Measurements from ENCODE around the gene KHDC1.

Gene KHDC1

GRCh38 chr6:73227606-73228255, 35.3 kb downstream of the KHDC1 start:
- no peaks in the 10 kb centered on the region for H3K36me3 ChIP-seq (ENCODE audit: control insufficient read depth in 1 of 2, insufficient read depth in 2 of 2, low read length in 2 of 2)
- no peak overlapping the region for H3K4me3 ChIP-seq (ENCODE audit: low read depth in 1 of 2, low read length in 2 of 2)
- no peaks in the 10 kb centered on the region for H3K4me1 ChIP-seq (ENCODE audit: control insufficient read depth in 1 of 2, insufficient read depth in 2 of 2, low read length in 2 of 2)
- no peaks in the 10 kb centered on the region for H3K9me3 ChIP-seq (ENCODE audit: control insufficient read depth in 1 of 2, low read length in 2 of 2)
- H3K27me3 ChIP-seq (ENCODE audit: control insufficient read depth in 1 of 2, insufficient read depth in 2 of 2, low read length in 2 of 2), result no peaks in the 10 kb centered on the region
- no peak overlapping the region for H3K27ac ChIP-seq (ENCODE audit: low read depth, low read length)
- no peak overlapping the region for H3K9ac ChIP-seq (ENCODE audit: low read depth in 1 of 2, low read length in 2 of 2)

GRCh38 chr6:73225396-73225795, 37.6 kb downstream of the KHDC1 start, which contains the start of gene KHDC1L:
Gene KHDC1L, minus strand, starts transcription at chr6:73225496. Its CDS starts 88 bp downstream, at chr6:73225408.
- no peaks in the 10 kb centered on the region for H3K4me1 ChIP-seq (ENCODE audit: control insufficient read depth in 1 of 2, insufficient read depth in 2 of 2, low read length in 2 of 2)
- H3K27ac ChIP-seq (ENCODE audit: low read depth, low read length), result no peak within 1 kb of the TSS
- H3K4me3 ChIP-seq (ENCODE audit: low read depth in 1 of 2, low read length in 2 of 2), result no peak within 1 kb of the TSS
- no peaks in the 10 kb centered on the region for H3K36me3 ChIP-seq (ENCODE audit: control insufficient read depth in 1 of 2, insufficient read depth in 2 of 2, low read length in 2 of 2)
- H3K27me3 ChIP-seq (ENCODE audit: control insufficient read depth in 1 of 2, insufficient read depth in 2 of 2, low read length in 2 of 2), result no peaks in the 10 kb centered on the region
- no peaks in the 10 kb centered on the region for H3K9me3 ChIP-seq (ENCODE audit: control insufficient read depth in 1 of 2, low read length in 2 of 2)
- no peak within 1 kb of the TSS for H3K9ac ChIP-seq (ENCODE audit: low read depth in 1 of 2, low read length in 2 of 2)

- Histone ChIP-seq H3K4me3 (ENCODE audit: low read depth in 1 of 2, low read length in 2 of 2) (no peak overlapping the region), H3K27ac (ENCODE audit: low read depth, low read length) (no peak overlapping the region), H3K9ac (ENCODE audit: low read depth in 1 of 2, low read length in 2 of 2) (no peak overlapping the region), H3K9me3 (ENCODE audit: control insufficient read depth in 1 of 2, low read length in 2 of 2) (no peaks in the 10 kb centered on the region), H3K27me3 (ENCODE audit: control insufficient read depth in 1 of 2, insufficient read depth in 2 of 2, low read length in 2 of 2) (no peaks in the 10 kb centered on the region), H3K4me1 (ENCODE audit: control insufficient read depth in 1 of 2, insufficient read depth in 2 of 2, low read length in 2 of 2) (no peaks in the 10 kb centered on the region), H3K36me3 (ENCODE audit: control insufficient read depth in 1 of 2, insufficient read depth in 2 of 2, low read length in 2 of 2) (no peaks in the 10 kb centered on the region)
Measured at GRCh38 chr6:73216859-73217258, 46.1 kb downstream of the KHDC1 start.

GRCh38 chr6:73209117-73209516, 53.9 kb downstream of the KHDC1 start:
- Histone ChIP-seq H3K9ac (ENCODE audit: low read depth in 1 of 2, low read length in 2 of 2) (no peak overlapping the region), H3K36me3 (ENCODE audit: control insufficient read depth in 1 of 2, insufficient read depth in 2 of 2, low read length in 2 of 2) (no peaks in the 10 kb centered on the region), H3K9me3 (ENCODE audit: control insufficient read depth in 1 of 2, low read length in 2 of 2) (no peaks in the 10 kb centered on the region), H3K4me1 (ENCODE audit: control insufficient read depth in 1 of 2, insufficient read depth in 2 of 2, low read length in 2 of 2) (no peaks in the 10 kb centered on the region), H3K4me3 (ENCODE audit: low read depth in 1 of 2, low read length in 2 of 2) (no peak overlapping the region), H3K27me3 (ENCODE audit: control insufficient read depth in 1 of 2, insufficient read depth in 2 of 2, low read length in 2 of 2) (no peaks in the 10 kb centered on the region), H3K27ac (ENCODE audit: low read depth, low read length) (no peak overlapping the region)

- Histone ChIP-seq H3K4me3 (ENCODE audit: low read depth in 1 of 2, low read length in 2 of 2) (no peak overlapping the region), H3K36me3 (ENCODE audit: control insufficient read depth in 1 of 2, insufficient read depth in 2 of 2, low read length in 2 of 2) (no peaks in the 10 kb centered on the region), H3K9ac (ENCODE audit: low read depth in 1 of 2, low read length in 2 of 2) (no peak overlapping the region), H3K27me3 (ENCODE audit: control insufficient read depth in 1 of 2, insufficient read depth in 2 of 2, low read length in 2 of 2) (no peaks in the 10 kb centered on the region), H3K27ac (ENCODE audit: low read depth, low read length) (no peak overlapping the region), H3K4me1 (ENCODE audit: control insufficient read depth in 1 of 2, insufficient read depth in 2 of 2, low read length in 2 of 2) (no peaks in the 10 kb centered on the region), H3K9me3 (ENCODE audit: control insufficient read depth in 1 of 2, low read length in 2 of 2) (no peaks in the 10 kb centered on the region)
Measured at GRCh38 chr6:73207221-73207837, 55.7 kb downstream of the KHDC1 start.

- H3K36me3 ChIP-seq (ENCODE audit: control insufficient read depth in 1 of 2, insufficient read depth in 2 of 2, low read length in 2 of 2), result no peaks in the 10 kb centered on the region
- H3K4me1 ChIP-seq (ENCODE audit: control insufficient read depth in 1 of 2, insufficient read depth in 2 of 2, low read length in 2 of 2), result no peaks in the 10 kb centered on the region
- no peak overlapping the region for H3K9ac ChIP-seq (ENCODE audit: low read depth in 1 of 2, low read length in 2 of 2)
- H3K27ac ChIP-seq (ENCODE audit: low read depth, low read length), result no peak overlapping the region
- no peaks in the 10 kb centered on the region for H3K27me3 ChIP-seq (ENCODE audit: control insufficient read depth in 1 of 2, insufficient read depth in 2 of 2, low read length in 2 of 2)
- no peaks in the 10 kb centered on the region for H3K9me3 ChIP-seq (ENCODE audit: control insufficient read depth in 1 of 2, low read length in 2 of 2)
- H3K4me3 ChIP-seq (ENCODE audit: low read depth in 1 of 2, low read length in 2 of 2), result no peak overlapping the region
Measured at GRCh38 chr6:73204252-73204651, 58.7 kb downstream of the KHDC1 start.

- no peaks in the 10 kb centered on the region for H3K9me3 ChIP-seq (ENCODE audit: control insufficient read depth in 1 of 2, low read length in 2 of 2)
- no peak overlapping the region for H3K9ac ChIP-seq (ENCODE audit: low read depth in 1 of 2, low read length in 2 of 2)
- H3K27ac ChIP-seq (ENCODE audit: low read depth, low read length), result no peak overlapping the region
- H3K36me3 ChIP-seq (ENCODE audit: control insufficient read depth in 1 of 2, insufficient read depth in 2 of 2, low read length in 2 of 2), result no peaks in the 10 kb centered on the region
- no peak overlapping the region for H3K4me3 ChIP-seq (ENCODE audit: low read depth in 1 of 2, low read length in 2 of 2)
- H3K4me1 ChIP-seq (ENCODE audit: control insufficient read depth in 1 of 2, insufficient read depth in 2 of 2, low read length in 2 of 2), result no peaks in the 10 kb centered on the region
- no peaks in the 10 kb centered on the region for H3K27me3 ChIP-seq (ENCODE audit: control insufficient read depth in 1 of 2, insufficient read depth in 2 of 2, low read length in 2 of 2)
Measured at GRCh38 chr6:73203098-73203497, 59.9 kb downstream of the KHDC1 start.

GRCh38 chr6:73200735-73201134, 62.3 kb downstream of the KHDC1 start:
- Histone ChIP-seq H3K4me1 (ENCODE audit: control insufficient read depth in 1 of 2, insufficient read depth in 2 of 2, low read length in 2 of 2) (no peaks in the 10 kb centered on the region), H3K36me3 (ENCODE audit: control insufficient read depth in 1 of 2, insufficient read depth in 2 of 2, low read length in 2 of 2) (no peaks in the 10 kb centered on the region), H3K9me3 (ENCODE audit: control insufficient read depth in 1 of 2, low read length in 2 of 2) (no peaks in the 10 kb centered on the region)

GRCh38 chr6:73200247-73200646, 62.7 kb downstream of the KHDC1 start:
- Histone ChIP-seq H3K9ac (ENCODE audit: low read depth in 1 of 2, low read length in 2 of 2) (no peak overlapping the region), H3K27ac (ENCODE audit: low read depth, low read length) (no peak overlapping the region), H3K36me3 (ENCODE audit: control insufficient read depth in 1 of 2, insufficient read depth in 2 of 2, low read length in 2 of 2) (no peaks in the 10 kb centered on the region), H3K9me3 (ENCODE audit: control insufficient read depth in 1 of 2, low read length in 2 of 2) (no peaks in the 10 kb centered on the region), H3K27me3 (ENCODE audit: control insufficient read depth in 1 of 2, insufficient read depth in 2 of 2, low read length in 2 of 2) (no peaks in the 10 kb centered on the region), H3K4me3 (ENCODE audit: low read depth in 1 of 2, low read length in 2 of 2) (no peak overlapping the region), H3K4me1 (ENCODE audit: control insufficient read depth in 1 of 2, insufficient read depth in 2 of 2, low read length in 2 of 2) (no peaks in the 10 kb centered on the region)

More at GRCh38 chr6:73200735-73201134, 62.3 kb downstream of the KHDC1 start:
- no peak overlapping the region for H3K4me3 ChIP-seq (ENCODE audit: low read depth in 1 of 2, low read length in 2 of 2)
- no peaks in the 10 kb centered on the region for H3K27me3 ChIP-seq (ENCODE audit: control insufficient read depth in 1 of 2, insufficient read depth in 2 of 2, low read length in 2 of 2)
- no peak overlapping the region for H3K27ac ChIP-seq (ENCODE audit: low read depth, low read length)
- no peak overlapping the region for H3K9ac ChIP-seq (ENCODE audit: low read depth in 1 of 2, low read length in 2 of 2)

- no peaks in the 10 kb centered on the region for H3K36me3 ChIP-seq (ENCODE audit: control insufficient read depth in 1 of 2, insufficient read depth in 2 of 2, low read length in 2 of 2)
- H3K4me1 ChIP-seq (ENCODE audit: control insufficient read depth in 1 of 2, insufficient read depth in 2 of 2, low read length in 2 of 2), result no peaks in the 10 kb centered on the region
- H3K27me3 ChIP-seq (ENCODE audit: control insufficient read depth in 1 of 2, insufficient read depth in 2 of 2, low read length in 2 of 2), result no peaks in the 10 kb centered on the region
- H3K27ac ChIP-seq (ENCODE audit: low read depth, low read length), result no peak overlapping the region
- H3K9ac ChIP-seq (ENCODE audit: low read depth in 1 of 2, low read length in 2 of 2), result no peak overlapping the region
- no peaks in the 10 kb centered on the region for H3K9me3 ChIP-seq (ENCODE audit: control insufficient read depth in 1 of 2, low read length in 2 of 2)
- no peak overlapping the region for H3K4me3 ChIP-seq (ENCODE audit: low read depth in 1 of 2, low read length in 2 of 2)
Measured at GRCh38 chr6:73194744-73195143, 68.3 kb downstream of the KHDC1 start.
